ENCODE measurements around the gene L3MBTL4. TPM values are rescaled to one million over a fixed set of nuclear protein-coding genes. Genes with fewer than 3 reads are reported as not detected.

The L3MBTL4 gene
- total RNA-seq, 1 experiment from 2014 or later: not detected

DNA sequence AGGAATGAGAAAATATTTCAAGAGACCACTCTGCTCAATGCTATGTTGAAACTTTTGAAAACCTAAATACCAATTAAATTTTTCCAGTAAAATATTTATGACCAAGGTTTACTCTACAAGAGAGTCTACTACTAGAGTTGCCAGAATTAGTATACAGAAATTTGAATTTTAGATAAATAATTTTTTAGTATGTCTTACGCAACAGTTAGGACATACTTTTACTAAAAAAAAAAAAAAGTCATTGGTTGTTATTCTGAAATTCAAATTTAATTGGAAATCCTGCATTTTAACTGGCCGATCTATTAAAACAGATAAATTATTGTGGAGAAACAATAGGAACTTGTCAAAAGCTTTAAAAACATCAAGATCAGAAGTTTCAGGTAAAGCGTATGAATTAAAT, 470.3 kb downstream of the L3MBTL4 start:
- Histone ChIP-seq H3K9me3 (ENCODE audit: control insufficient read depth in 1 of 2, insufficient read depth in 1 of 2, low read depth in 1 of 2, low read length in 2 of 2) (peaks cover 0 to 5% of the 10 kb centered on the region in 2 experiments; a peak in 2 of 4 replicates), H3K9ac (ENCODE audit: low read length) (no peak overlapping the region), H4K20me1 (ENCODE audit: insufficient read depth) (no peaks in the 10 kb centered on the region), H3K9me2 (ENCODE audit: insufficient read depth) (no peaks in the 10 kb centered on the region), H2AFZ (ENCODE audit: low read depth, low read length, poor library complexity, severe bottlenecking) (no peak overlapping the region), H3K4me2 (ENCODE audit: low read length) (no peak overlapping the region), H3K27ac (ENCODE audit: low read depth, low read length) (no peak overlapping the region), H3K4me3 (replicated peaks in 1 of 2; ENCODE audit: low read depth in 1 of 2, low read length in 2 of 2) (no peak overlapping the region), H3K79me2 (ENCODE audit: insufficient read depth, low read length) (no peaks in the 10 kb centered on the region), H3K27me3 (ENCODE audit: insufficient read depth, low read length) (no peaks in the 10 kb centered on the region), H3K4me1 (ENCODE audit: control insufficient read depth in 1 of 2, insufficient read depth in 2 of 2, low read length in 2 of 2) (no peaks in the 10 kb centered on the region), H3K36me3 (ENCODE audit: control insufficient read depth in 1 of 2, insufficient read depth in 2 of 2, low read length in 2 of 2) (no peaks in the 10 kb centered on the region)
- TF ChIP-seq EZH2phosphoT487 (IDR thresholded peaks at IDR 0.05; ENCODE audit: borderline replicate concordance) (no peak), EGR1 (IDR thresholded peaks at IDR 0.05; ENCODE audit: low read depth) (no peak), RAD21 (IDR thresholded peaks at IDR 0.05; ENCODE audit: low read depth) (no peak), ZNF274 (IDR thresholded peaks at IDR 0.05; ENCODE audit: low read depth, low read length) (no peak), CBX3 (IDR thresholded peaks at IDR 0.05; ENCODE audit: low read depth) (no peak), ATF3 (IDR thresholded peaks at IDR 0.05) (no peak)
- ChIA-PET CTCF (no interaction called here), POLR2A (no interaction called here), RAD21 (ENCODE audit: low non-redundant PET in 1 of 2, low total read pairs in 2 of 2, uncharacterized antibody in 2 of 2, unreplicated experiment in 2 of 2) (no interaction called here)
- no peak for DNase-seq (ENCODE audit: low read depth, low spot score)
- BruUV-seq (replicated peaks): no TSS peak
- intact Hi-C loops (cut with micrococcal nuclease): no loop called here
- ATAC-seq: no peak

- no peaks in the 10 kb centered on the region for H3K4me1 ChIP-seq (ENCODE audit: control insufficient read depth in 1 of 2, insufficient read depth in 2 of 2, low read length in 2 of 2)
- no peak overlapping the region for H3K9ac ChIP-seq (ENCODE audit: low read length)
- TF ChIP-seq CTCF (IDR thresholded peaks at IDR 0.05 in 2 of 3, conservative IDR thresholded peaks at IDR 0.05 in 1 of 3; ENCODE audit: borderline replicate concordance in 1 of 3, insufficient read depth in 1 of 3, low read depth in 2 of 3, low read length in 2 of 3) (no peak), ZNF274 (IDR thresholded peaks at IDR 0.05; ENCODE audit: low read depth, low read length) (no peak), MAX (IDR thresholded peaks at IDR 0.05) (no peak)
- TF ChIP-seq, protein P1, sequence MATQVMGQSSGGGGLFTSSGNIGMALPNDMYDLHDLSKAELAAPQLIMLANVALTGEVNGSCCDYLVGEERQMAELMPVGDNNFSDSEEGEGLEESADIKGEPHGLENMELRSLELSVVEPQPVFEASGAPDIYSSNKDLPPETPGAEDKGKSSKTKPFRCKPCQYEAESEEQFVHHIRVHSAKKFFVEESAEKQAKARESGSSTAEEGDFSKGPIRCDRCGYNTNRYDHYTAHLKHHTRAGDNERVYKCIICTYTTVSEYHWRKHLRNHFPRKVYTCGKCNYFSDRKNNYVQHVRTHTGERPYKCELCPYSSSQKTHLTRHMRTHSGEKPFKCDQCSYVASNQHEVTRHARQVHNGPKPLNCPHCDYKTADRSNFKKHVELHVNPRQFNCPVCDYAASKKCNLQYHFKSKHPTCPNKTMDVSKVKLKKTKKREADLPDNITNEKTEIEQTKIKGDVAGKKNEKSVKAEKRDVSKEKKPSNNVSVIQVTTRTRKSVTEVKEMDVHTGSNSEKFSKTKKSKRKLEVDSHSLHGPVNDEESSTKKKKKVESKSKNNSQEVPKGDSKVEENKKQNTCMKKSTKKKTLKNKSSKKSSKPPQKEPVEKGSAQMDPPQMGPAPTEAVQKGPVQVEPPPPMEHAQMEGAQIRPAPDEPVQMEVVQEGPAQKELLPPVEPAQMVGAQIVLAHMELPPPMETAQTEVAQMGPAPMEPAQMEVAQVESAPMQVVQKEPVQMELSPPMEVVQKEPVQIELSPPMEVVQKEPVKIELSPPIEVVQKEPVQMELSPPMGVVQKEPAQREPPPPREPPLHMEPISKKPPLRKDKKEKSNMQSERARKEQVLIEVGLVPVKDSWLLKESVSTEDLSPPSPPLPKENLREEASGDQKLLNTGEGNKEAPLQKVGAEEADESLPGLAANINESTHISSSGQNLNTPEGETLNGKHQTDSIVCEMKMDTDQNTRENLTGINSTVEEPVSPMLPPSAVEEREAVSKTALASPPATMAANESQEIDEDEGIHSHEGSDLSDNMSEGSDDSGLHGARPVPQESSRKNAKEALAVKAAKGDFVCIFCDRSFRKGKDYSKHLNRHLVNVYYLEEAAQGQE (IDR thresholded peaks at IDR 0.05; ENCODE audit: low read depth): no peak
- peaks cover 0 to 8% of the 10 kb centered on the region in 2 experiments; a peak in 2 of 4 replicates for H3K9me3 ChIP-seq (ENCODE audit: control insufficient read depth in 1 of 2, insufficient read depth in 1 of 2, low read depth in 1 of 2, low read length in 2 of 2)
- H3K79me2 ChIP-seq (ENCODE audit: insufficient read depth, low read length): no peaks in the 10 kb centered on the region
- intact Hi-C loops (cut with micrococcal nuclease): no loop called here
- no peaks in the 10 kb centered on the region for H3K27me3 ChIP-seq (ENCODE audit: insufficient read depth, low read length)
- no peak overlapping the region for H3K4me3 ChIP-seq (replicated peaks in 1 of 2; ENCODE audit: low read depth in 1 of 2, low read length in 2 of 2)
- BruUV-seq (replicated peaks): no TSS peak
- H3K36me3 ChIP-seq (ENCODE audit: control insufficient read depth in 1 of 2, insufficient read depth in 2 of 2, low read length in 2 of 2): no peaks in the 10 kb centered on the region
- no peak overlapping the region for H3K4me2 ChIP-seq (ENCODE audit: low read length)
- no peak overlapping the region for H3K27ac ChIP-seq (ENCODE audit: low read depth, low read length)
- ChIA-PET RAD21 (ENCODE audit: low non-redundant PET in 1 of 2, low total read pairs in 2 of 2, uncharacterized antibody in 2 of 2, unreplicated experiment in 2 of 2) (no interaction called here), POLR2A (no interaction called here), CTCF (no interaction called here)
- no peaks in the 10 kb centered on the region for H3K9me2 ChIP-seq (ENCODE audit: insufficient read depth)
- no peaks in the 10 kb centered on the region for H4K20me1 ChIP-seq (ENCODE audit: insufficient read depth)
- DNase-seq (ENCODE audit: low read depth, low spot score) (no peak), ATAC-seq (no peak)
- H2AFZ ChIP-seq (ENCODE audit: low read depth, low read length, poor library complexity, severe bottlenecking): no peak overlapping the region
Measured at GRCh38 chr18:5943514-5943913, 471.2 kb downstream of the L3MBTL4 start.
